ENCODE results near the gene PCDH12.
A peak's percentile ranks its signal among the peaks of the same experiment; 100 is the strongest.

PCDH12 gene

DNA sequence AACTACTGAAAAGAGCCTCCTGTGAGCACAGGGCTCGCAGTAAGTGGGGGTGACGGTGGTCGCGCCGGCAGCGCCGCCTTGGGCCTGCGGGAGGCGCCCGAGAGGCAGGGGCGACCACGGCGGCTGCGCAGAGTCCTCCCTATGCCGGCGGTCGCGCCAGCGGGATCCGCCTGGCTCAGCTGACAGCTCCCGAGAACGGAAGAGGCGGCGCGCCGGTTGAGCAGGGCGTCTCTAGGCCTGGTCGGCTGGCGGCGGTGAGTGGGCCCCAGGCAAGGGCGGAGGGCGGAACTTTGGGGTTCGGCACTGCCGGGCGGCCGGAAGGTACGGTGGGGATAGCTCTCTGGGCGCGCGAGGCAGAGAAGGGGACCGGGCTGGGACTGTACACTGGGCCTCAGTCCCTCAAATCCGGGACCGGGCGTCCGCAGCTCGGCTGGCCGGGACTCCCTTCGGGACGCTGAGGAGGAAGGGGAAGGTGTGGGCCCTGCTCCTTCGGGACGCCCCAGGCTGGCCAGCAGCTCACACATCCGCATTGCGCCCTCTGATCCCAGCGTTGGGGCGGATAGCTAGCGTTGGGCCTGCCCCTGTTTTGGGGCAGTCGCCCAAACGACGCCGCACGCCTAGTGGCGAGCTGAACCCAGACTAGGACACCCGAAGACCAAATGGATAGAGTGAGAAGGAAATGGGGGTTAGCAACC is 11.1 kb upstream of the PCDH12 start, which contains the start of gene RNF14:
TSS of gene RNF14 (plus strand) at position 192 of the 695 bp plus-strand sequence. CDS start 4,484 bp downstream, outside the sequence.
- Histone ChIP-seq H3K36me3 (ENCODE audit: low read depth) (peaks cover 25% of the 10 kb centered on the region), H3K27ac (ENCODE audit: poor library complexity, severe bottlenecking) (peak within 1 kb of the TSS; percentile 75), H3K9me3 (ENCODE audit: severe bottlenecking) (no peaks in the 10 kb centered on the region), H3K27me3 (ENCODE audit: insufficient read depth, poor library complexity, severe bottlenecking) (no peaks in the 10 kb centered on the region), H3K4me1 (ENCODE audit: insufficient read depth, poor library complexity, severe bottlenecking) (peaks cover 13% of the 10 kb centered on the region), H3K4me3 (ENCODE audit: severe bottlenecking) (peak within 1 kb of the TSS; percentile 48)
- peak; percentile 96 for DNase-seq (ENCODE audit: low spot score)
- ATAC-seq (ENCODE audit: low read depth) = peak; percentile 98
- peak; percentile 99 for TF ChIP-seq CTCF (IDR thresholded peaks at IDR 0.05; ENCODE audit: poor library complexity, severe bottlenecking)

DNA sequence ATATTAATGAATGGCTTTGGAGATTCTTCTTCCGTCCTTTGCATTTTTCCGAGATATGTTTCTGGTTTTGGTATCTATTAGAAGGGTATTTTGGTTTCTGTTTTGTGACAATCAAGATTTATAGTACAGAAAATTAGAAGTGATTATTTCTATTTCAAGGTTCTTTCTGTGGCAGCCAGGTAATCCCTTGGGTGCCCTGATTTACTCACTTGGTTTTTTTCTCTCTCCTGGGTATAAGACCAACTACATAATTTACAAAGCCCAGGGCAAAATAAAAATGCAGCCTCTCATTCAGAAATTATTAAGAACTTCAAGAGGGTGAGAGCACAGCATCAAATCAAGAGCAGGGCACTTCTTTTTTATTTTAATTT is 8.9 kb upstream of the PCDH12 start:
- no peaks in the 10 kb centered on the region for H3K27me3 ChIP-seq (ENCODE audit: insufficient read depth, poor library complexity, severe bottlenecking)
- ATAC-seq (ENCODE audit: low read depth) (no peak), DNase-seq (ENCODE audit: low spot score) (no peak)
- no peak overlapping the region for H3K27ac ChIP-seq (ENCODE audit: poor library complexity, severe bottlenecking)
- H3K4me1 ChIP-seq (ENCODE audit: insufficient read depth, poor library complexity, severe bottlenecking) = peaks cover 8% of the 10 kb centered on the region
- TF ChIP-seq CTCF (IDR thresholded peaks at IDR 0.05; ENCODE audit: poor library complexity, severe bottlenecking) = no peak
- H3K36me3 ChIP-seq (ENCODE audit: low read depth) = peaks cover 8% of the 10 kb centered on the region
- no peak overlapping the region for H3K4me3 ChIP-seq (ENCODE audit: severe bottlenecking)
- no peaks in the 10 kb centered on the region for H3K9me3 ChIP-seq (ENCODE audit: severe bottlenecking)

DNA sequence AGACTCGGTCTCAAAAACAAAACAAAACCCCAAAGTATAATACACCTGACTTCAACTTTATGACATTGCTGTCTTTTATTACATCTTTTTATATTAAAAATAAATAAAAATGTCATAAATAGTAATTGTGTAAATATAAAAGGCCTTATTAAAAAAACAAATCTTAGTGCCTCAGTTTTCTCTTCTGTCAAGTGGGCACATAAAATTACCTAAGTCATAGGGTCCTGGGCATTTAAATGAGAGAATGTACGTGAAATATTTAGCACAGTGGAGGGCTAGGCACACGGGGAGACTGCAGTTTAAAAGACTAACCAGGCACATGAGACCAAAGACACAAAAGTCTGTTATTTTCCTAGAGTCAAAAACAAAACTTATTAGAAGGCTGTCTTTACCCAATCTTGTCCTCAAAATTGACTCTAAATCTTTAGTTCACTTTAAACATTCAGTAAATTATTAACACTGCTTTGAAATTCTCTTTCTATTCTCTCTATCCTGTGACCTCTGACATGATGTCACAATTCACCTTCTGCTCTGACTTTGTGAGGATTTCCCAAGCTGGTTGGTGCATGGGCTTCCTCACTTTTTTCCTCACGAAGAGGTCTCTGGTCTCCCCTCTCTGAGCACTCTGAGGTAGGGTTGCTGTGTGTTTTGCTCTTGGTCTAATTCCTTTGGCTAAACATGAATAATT is 8.4 kb upstream of the PCDH12 start:
- no peak for TF ChIP-seq CTCF (IDR thresholded peaks at IDR 0.05; ENCODE audit: poor library complexity, severe bottlenecking)
- Histone ChIP-seq H3K27ac (ENCODE audit: poor library complexity, severe bottlenecking) (no peak overlapping the region), H3K36me3 (ENCODE audit: low read depth) (peaks cover 8% of the 10 kb centered on the region; the same call in 1 of the 2 replicates), H3K4me3 (ENCODE audit: severe bottlenecking) (no peak overlapping the region), H3K4me1 (ENCODE audit: insufficient read depth, poor library complexity, severe bottlenecking) (peaks cover 8% of the 10 kb centered on the region), H3K27me3 (ENCODE audit: insufficient read depth, poor library complexity, severe bottlenecking) (no peaks in the 10 kb centered on the region), H3K9me3 (ENCODE audit: severe bottlenecking) (no peaks in the 10 kb centered on the region)
- DNase-seq (ENCODE audit: low spot score) = no peak
- no peak for ATAC-seq (ENCODE audit: low read depth)

GRCh38 chr5:141965071-141965470 is 7.1 kb upstream of the PCDH12 start:
- no peak for TF ChIP-seq CTCF (IDR thresholded peaks at IDR 0.05; ENCODE audit: poor library complexity, severe bottlenecking)
- Histone ChIP-seq H3K27ac (ENCODE audit: poor library complexity, severe bottlenecking) (no peak overlapping the region), H3K4me1 (ENCODE audit: insufficient read depth, poor library complexity, severe bottlenecking) (peaks cover 4% of the 10 kb centered on the region), H3K36me3 (ENCODE audit: low read depth) (no peaks in the 10 kb centered on the region), H3K27me3 (ENCODE audit: insufficient read depth, poor library complexity, severe bottlenecking) (no peaks in the 10 kb centered on the region), H3K9me3 (ENCODE audit: severe bottlenecking) (no peaks in the 10 kb centered on the region), H3K4me3 (ENCODE audit: severe bottlenecking) (no peak overlapping the region)
- no peak for DNase-seq (ENCODE audit: low spot score)
- no peak for ATAC-seq (ENCODE audit: low read depth)

GRCh38 chr5:141963701-141964100 is 5.7 kb upstream of the PCDH12 start:
- no peak for TF ChIP-seq CTCF (IDR thresholded peaks at IDR 0.05; ENCODE audit: poor library complexity, severe bottlenecking)
- no peak overlapping the region for H3K4me3 ChIP-seq (ENCODE audit: severe bottlenecking)
- no peaks in the 10 kb centered on the region for H3K27me3 ChIP-seq (ENCODE audit: insufficient read depth, poor library complexity, severe bottlenecking)
- no peaks in the 10 kb centered on the region for H3K9me3 ChIP-seq (ENCODE audit: severe bottlenecking)
- H3K4me1 ChIP-seq (ENCODE audit: insufficient read depth, poor library complexity, severe bottlenecking) = no peaks in the 10 kb centered on the region
- no peaks in the 10 kb centered on the region for H3K36me3 ChIP-seq (ENCODE audit: low read depth)
- DNase-seq (ENCODE audit: low spot score) (no peak), ATAC-seq (ENCODE audit: low read depth) (no peak)
- H3K27ac ChIP-seq (ENCODE audit: poor library complexity, severe bottlenecking) = no peak overlapping the region
